Spinal cord (tissue), 10 donors: ENCODE data around the gene ZFYVE28. TPM values are rescaled to one million over a fixed set of nuclear protein-coding genes. Genes with fewer than 3 reads are reported as not detected.
A peak's percentile ranks its signal among the peaks of the same experiment; 100 is the strongest.

ENCODE experiments used
- DNase-seq, 6 donors: peaks; one replicate each; pipeline versions ENCODE4 v3.0.0 to v3.0.0-alpha.2; 2013 to 2015; ENCODE audit warnings: low spot score in 6 of 6, low read depth in 4 of 6
- H3K27ac ChIP-seq: one replicate; pipeline ENCODE4 v1.5.1; 2013; ENCODE audit warnings: low read depth, low read length, control low read depth
- H3K27me3 ChIP-seq: one replicate; pipeline ENCODE4 v1.6.1; 2013; ENCODE audit warnings: low read length; ENCODE audit not compliant: control insufficient read depth, insufficient read depth
- H3K36me3 ChIP-seq: one replicate; pipeline ENCODE4 v1.6.1; 2013; ENCODE audit warnings: low read length; ENCODE audit not compliant: control insufficient read depth, insufficient read depth
- H3K4me1 ChIP-seq: one replicate; pipeline ENCODE4 v1.6.1; 2013; ENCODE audit warnings: low read length; ENCODE audit not compliant: control insufficient read depth, insufficient read depth
- H3K4me3 ChIP-seq: one replicate; pipeline ENCODE4 v1.5.1; 2013; ENCODE audit warnings: low read depth, low read length, control low read depth
- H3K9me3 ChIP-seq: one replicate; pipeline ENCODE4 v1.6.1; 2013; ENCODE audit warnings: low read length; ENCODE audit not compliant: control insufficient read depth, insufficient read depth
- WGBS: methylation state at CpG from one replicate; pipeline ENCODE4 v1.1.5; 2013; ENCODE audit warnings: missing lambda C conversion rate; ENCODE audit not compliant: insufficient coverage; 5-methylcytosine and 5-hydroxymethylcytosine counted together
- polyA plus RNA-seq, 2 donors: library from polyadenylated mRNA; unstranded; fragments of 120-200 nt; gene quantifications; one replicate each; pipeline ENCODE4 v1.2.1, GENCODE V29; 2013; ENCODE audit not compliant: insufficient read length in 2 of 2
- total RNA-seq, 2 donors: library from RNA; depleted of rRNA in 1 of 2; stranded (reverse); fragments of 120-200 nt in 1 of 2; fragments of >200 nt in 1 of 2; gene quantifications; one replicate each; pipeline versions ENCODE4 v1.2.3 to v1.2.4, GENCODE V29; 2013 to 2014
- donor health status: healthy.

Gene ZFYVE28
- total and polyA plus RNA-seq, 4 donors, result 7.9 to 13.9 (median 9.8) TPM

DNA sequence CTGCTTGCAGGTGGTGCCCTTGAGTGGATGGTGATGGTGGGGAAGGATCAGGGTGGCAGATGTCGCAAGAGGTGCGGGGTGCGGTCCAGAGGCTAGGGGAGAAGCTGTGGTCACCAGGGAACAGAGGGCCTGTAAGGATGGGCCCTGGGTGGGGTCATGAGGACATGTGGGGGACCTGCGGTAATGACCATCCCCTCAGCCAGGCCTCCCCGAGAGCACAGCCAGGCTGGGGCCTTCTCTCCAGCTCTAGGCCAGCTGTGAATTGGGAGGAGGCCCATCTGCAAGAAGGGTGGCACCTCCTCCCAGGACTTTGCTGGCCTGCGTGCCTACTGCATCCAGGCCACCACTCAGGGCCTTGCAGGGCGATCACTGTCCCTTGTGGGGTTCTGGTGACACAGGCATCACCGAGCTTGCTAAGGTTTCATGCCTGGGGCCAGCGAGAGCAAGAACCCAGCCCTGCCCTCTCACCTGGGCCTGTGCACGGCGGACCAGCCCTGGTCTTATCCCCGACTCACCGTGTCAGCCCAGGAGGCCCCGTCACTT is 122.5 kb downstream of the ZFYVE28 start:
- Histone ChIP-seq H3K36me3 (peaks cover 25% of the 10 kb centered on the region), H3K27me3 (no peaks in the 10 kb centered on the region), H3K27ac (no peak overlapping the region), H3K4me1 (peaks cover 5% of the 10 kb centered on the region), H3K4me3 (no peak overlapping the region), H3K9me3 (peaks cover 2% of the 10 kb centered on the region)
- DNase-seq, result no peak
- WGBS, result 85% methylated on average over 13 of the region's 14 CpGs

- Histone ChIP-seq H3K36me3 (peaks cover 21% of the 10 kb centered on the region), H3K4me3 (no peak overlapping the region), H3K4me1 (peaks cover 5% of the 10 kb centered on the region), H3K27me3 (no peaks in the 10 kb centered on the region), H3K27ac (no peak overlapping the region), H3K9me3 (peaks cover 2% of the 10 kb centered on the region)
- no peak for DNase-seq
- WGBS, result 82% methylated on average over 8 of the region's 9 CpGs
Measured at GRCh38 chr4:2295500-2295899, 122.9 kb downstream of the ZFYVE28 start.

DNA sequence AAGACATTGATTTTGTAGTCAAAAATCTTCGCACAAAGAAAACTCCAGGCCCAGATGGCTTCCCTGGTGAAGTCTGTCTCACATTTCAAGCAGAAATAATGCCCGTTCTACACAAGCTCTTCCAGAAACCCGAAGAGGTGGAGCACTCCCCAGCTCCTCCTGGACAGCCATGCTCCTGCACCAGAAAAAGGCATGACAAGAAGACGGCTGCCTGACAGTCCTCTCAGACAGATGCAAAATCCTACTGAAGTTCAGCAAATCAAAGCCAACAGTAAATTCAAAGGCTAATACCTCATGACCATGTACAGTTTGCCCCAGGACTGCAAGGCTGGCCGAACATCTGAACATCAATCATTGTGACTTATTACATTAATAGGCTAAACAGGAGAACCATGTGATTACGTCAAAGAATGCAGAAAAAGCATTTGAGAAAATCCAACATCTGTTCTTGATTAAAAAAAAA is 125.8 kb downstream of the ZFYVE28 start:
- H3K27me3 ChIP-seq, result no peaks in the 10 kb centered on the region
- peaks cover 25% of the 10 kb centered on the region for H3K36me3 ChIP-seq
- H3K4me3 ChIP-seq, result no peak overlapping the region
- DNase-seq, result peak in 1 of 6 donors; percentile 6
- peaks cover 5% of the 10 kb centered on the region for H3K4me1 ChIP-seq
- no peak overlapping the region for H3K27ac ChIP-seq
- WGBS, result 75% methylated on average over 4 of the region's 6 CpGs
- H3K9me3 ChIP-seq, result peaks cover 2% of the 10 kb centered on the region

GRCh38 chr4:2291705-2292645 is 126.5 kb downstream of the ZFYVE28 start:
- H3K4me3 ChIP-seq, result no peak overlapping the region
- H3K27me3 ChIP-seq, result no peaks in the 10 kb centered on the region
- H3K27ac ChIP-seq, result no peak overlapping the region
- peaks cover 5% of the 10 kb centered on the region for H3K4me1 ChIP-seq
- peaks cover 2% of the 10 kb centered on the region for H3K9me3 ChIP-seq
- 78% methylated on average over 18 of the region's 20 CpGs for WGBS
- peaks cover 21% of the 10 kb centered on the region for H3K36me3 ChIP-seq
- DNase-seq, result no peak

- H3K36me3 ChIP-seq, result peaks cover 16% of the 10 kb centered on the region
- peak in 1 of 6 donors; percentile 3 for DNase-seq
- H3K4me3 ChIP-seq, result no peak overlapping the region
- H3K27me3 ChIP-seq, result no peaks in the 10 kb centered on the region
- peaks cover 2% of the 10 kb centered on the region for H3K9me3 ChIP-seq
- H3K4me1 ChIP-seq, result peaks cover 5% of the 10 kb centered on the region
- WGBS, result 67% methylated on average over 23 of the region's 24 CpGs
- H3K27ac ChIP-seq, result no peak overlapping the region
Measured at GRCh38 chr4:2290974-2291704, 127.3 kb downstream of the ZFYVE28 start.

DNA sequence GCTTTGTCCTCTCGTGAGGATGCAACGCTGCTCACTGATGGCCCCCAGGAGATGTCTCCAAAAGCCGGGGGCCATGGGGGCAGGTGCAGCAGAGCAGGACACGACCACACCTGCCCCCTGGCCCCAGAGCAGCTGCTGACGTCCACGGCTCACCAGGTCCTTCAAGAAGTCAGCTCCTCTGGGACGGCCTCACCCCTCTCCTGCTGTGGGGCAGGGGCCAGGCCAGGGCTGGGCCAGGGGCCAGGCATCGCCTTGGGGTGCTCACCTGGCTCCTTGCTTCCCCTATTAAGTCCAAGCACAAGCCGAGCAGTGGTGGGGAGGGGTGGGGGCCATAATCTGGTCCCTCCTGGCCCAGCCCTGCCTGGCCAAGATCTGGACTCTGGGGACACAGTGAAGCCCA is 128.0 kb downstream of the ZFYVE28 start:
- no peak for DNase-seq
- H3K4me1 ChIP-seq, result peaks cover 9% of the 10 kb centered on the region
- H3K27me3 ChIP-seq, result no peaks in the 10 kb centered on the region
- no peak overlapping the region for H3K4me3 ChIP-seq
- no peak overlapping the region for H3K27ac ChIP-seq
- peaks cover 2% of the 10 kb centered on the region for H3K9me3 ChIP-seq
- WGBS, result 77% methylated on average over 7 of the region's 9 CpGs
- H3K36me3 ChIP-seq, result peaks cover 19% of the 10 kb centered on the region

DNA sequence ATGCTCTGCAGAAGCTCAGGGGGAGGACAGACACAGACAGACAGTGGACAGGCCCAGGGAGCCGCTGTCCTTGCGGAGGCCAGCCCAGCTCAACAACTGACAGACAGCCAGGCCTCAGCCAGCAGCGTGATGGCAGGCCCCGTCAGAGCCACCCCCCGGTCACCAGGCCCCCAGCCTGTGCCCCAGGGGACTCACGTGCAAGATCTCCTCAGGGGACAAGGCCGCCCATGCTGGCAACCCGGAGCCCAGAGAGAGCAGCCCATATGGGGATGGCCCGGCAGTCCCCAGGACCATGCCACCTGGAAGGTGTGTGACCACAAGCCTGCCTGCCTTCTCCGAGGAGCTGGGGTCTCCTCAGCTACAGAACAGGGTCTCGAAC is 128.5 kb downstream of the ZFYVE28 start:
- no peak overlapping the region for H3K4me3 ChIP-seq
- H3K27me3 ChIP-seq, result no peaks in the 10 kb centered on the region
- WGBS, result 87% methylated on average over 11 of the region's 11 CpGs
- peaks cover 9% of the 10 kb centered on the region for H3K4me1 ChIP-seq
- H3K27ac ChIP-seq, result no peak overlapping the region
- H3K9me3 ChIP-seq, result peaks cover 2% of the 10 kb centered on the region
- H3K36me3 ChIP-seq, result peaks cover 23% of the 10 kb centered on the region
- no peak for DNase-seq

GRCh38 chr4:2289311-2289954 is 129.0 kb downstream of the ZFYVE28 start:
- Histone ChIP-seq H3K36me3 (peaks cover 23% of the 10 kb centered on the region), H3K4me1 (peaks cover 9% of the 10 kb centered on the region), H3K9me3 (peaks cover 2% of the 10 kb centered on the region), H3K27ac (no peak overlapping the region), H3K4me3 (no peak overlapping the region), H3K27me3 (no peaks in the 10 kb centered on the region)
- DNase-seq, result no peak
- WGBS, result 91% methylated on average over 11 of the region's 14 CpGs

DNA sequence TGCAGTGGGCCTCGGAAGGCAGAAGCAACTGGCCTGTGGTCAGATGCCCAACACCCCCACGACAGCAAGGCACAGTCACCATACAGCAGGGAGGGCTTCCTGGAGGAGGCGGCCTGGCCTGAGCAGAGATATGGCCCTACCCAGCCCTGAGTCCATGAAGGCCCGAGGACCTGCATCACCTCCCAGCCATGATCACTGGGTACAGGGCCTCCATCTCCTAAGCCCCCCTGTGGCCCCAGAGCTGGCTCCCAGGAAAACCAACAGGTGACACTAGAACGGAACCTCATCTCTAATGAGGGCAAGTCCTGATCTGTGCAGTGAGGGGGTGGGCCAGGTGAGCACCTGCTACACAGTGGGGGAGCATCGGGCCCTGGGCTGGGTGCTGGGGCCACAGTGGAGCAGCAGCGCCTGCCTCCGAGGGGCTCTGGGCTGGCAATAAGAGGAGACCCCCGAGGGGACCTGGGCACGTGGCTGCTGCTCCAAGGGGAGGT is 130.3 kb downstream of the ZFYVE28 start:
- H3K4me1 ChIP-seq, result peaks cover 9% of the 10 kb centered on the region
- 93% methylated on average over 10 of the region's 10 CpGs for WGBS
- H3K27ac ChIP-seq, result no peak overlapping the region
- DNase-seq, result no peak
- no peaks in the 10 kb centered on the region for H3K27me3 ChIP-seq
- no peak overlapping the region for H3K4me3 ChIP-seq
- peaks cover 23% of the 10 kb centered on the region for H3K36me3 ChIP-seq
- H3K9me3 ChIP-seq, result no peaks in the 10 kb centered on the region
